HepG2 (cell line): ENCODE data around the gene APOM. TPM values are rescaled to one million over a fixed set of nuclear protein-coding genes. Genes with fewer than 3 reads are reported as not detected.
A peak's percentile ranks its signal among the peaks of the same experiment; 100 is the strongest.

Experiments used
- BCLAF1 ChIP-seq: fragments of 450-650 bp; IDR thresholded peaks from 2 replicates; pipeline ENCODE4 v1.6.1; 2017; ENCODE audit warnings: mild to moderate bottlenecking
- BRCA1 ChIP-seq: sonication (generic); formaldehyde crosslinking; IDR thresholded peaks from 2 replicates; pipeline ENCODE4 v1.4.0; 2020; ENCODE audit warnings: missing genetic modification reagents
- GMEB1 ChIP-seq: sonication (generic); formaldehyde crosslinking; IDR thresholded peaks from 2 replicates; pipeline ENCODE4 v1.5.1; 2020; ENCODE audit warnings: missing genetic modification reagents, mild to moderate bottlenecking, borderline replicate concordance
- GRHL1 ChIP-seq: sonication (generic); formaldehyde crosslinking; conservative IDR thresholded peaks from 2 replicates; pipeline ENCODE4 v1.8.0; 2022; ENCODE audit warnings: missing genetic modification reagents
- HNRNPUL1 ChIP-seq: fragments of 200-400 bp; formaldehyde crosslinking; IDR thresholded peaks from 2 replicates; pipeline ENCODE4 v1.6.1; 2017; ENCODE audit warnings: low read depth, mild to moderate bottlenecking, low read length, moderate library complexity
- JARID2 ChIP-seq: sonication (generic); formaldehyde crosslinking; IDR thresholded peaks from 2 replicates; pipeline ENCODE4 v1.8.1; 2023; ENCODE audit warnings: missing genetic modification reagents, inconsistent platforms; ENCODE audit not compliant: insufficient replicate concordance
- NPAS2 ChIP-seq: sonication (generic); formaldehyde crosslinking; IDR thresholded peaks from 2 replicates; pipeline ENCODE4 v1.8.0; 2022; ENCODE audit warnings: mild to moderate bottlenecking, missing genetic modification reagents, borderline replicate concordance
- PHF8 ChIP-seq: sonication (generic); formaldehyde crosslinking; IDR thresholded peaks from 2 replicates; pipeline ENCODE4 v1.5.0; 2020; ENCODE audit warnings: missing genetic modification reagents
- REST ChIP-seq, 2 experiments: IDR thresholded peaks; 2 replicates each; pipeline ENCODE4 v1.6.1; 2011 to 2012; ENCODE audit warnings: low read length in 2 of 2, borderline replicate concordance in 1 of 2, low read depth in 1 of 2, mild to moderate bottlenecking in 1 of 2, moderate library complexity in 1 of 2
- SIX4 ChIP-seq: sonication (generic); formaldehyde crosslinking; IDR thresholded peaks from 2 replicates; pipeline ENCODE4 v1.4.0; 2020; ENCODE audit warnings: missing genetic modification reagents
- SMAD9 ChIP-seq: sonication (generic); formaldehyde crosslinking; IDR thresholded peaks from 2 replicates; pipeline ENCODE4 v1.5.1; 2020; ENCODE audit warnings: mild to moderate bottlenecking, missing genetic modification reagents
- ZNF496 ChIP-seq: sonication (generic); formaldehyde crosslinking; IDR thresholded peaks from 2 replicates; pipeline ENCODE4 v1.8.1; 2023; ENCODE audit warnings: mild to moderate bottlenecking, moderate library complexity, missing genetic modification reagents; ENCODE audit not compliant: insufficient replicate concordance
- ZNF552 ChIP-seq: sonication (generic); formaldehyde crosslinking; IDR thresholded peaks from 2 replicates; pipeline ENCODE4 v1.9.0; 2022; ENCODE audit warnings: missing genetic modification reagents, mild to moderate bottlenecking, borderline replicate concordance
- ZNF740 ChIP-seq: sonication (generic); formaldehyde crosslinking; IDR thresholded peaks from 2 replicates; pipeline ENCODE4 v1.4.0; 2020; ENCODE audit warnings: missing genetic modification reagents
- ZSCAN31 ChIP-seq: sonication (generic); formaldehyde crosslinking; IDR thresholded peaks from 2 replicates; pipeline ENCODE4 v1.5.0; 2020; ENCODE audit warnings: low read depth, mild to moderate bottlenecking, missing genetic modification reagents
- polyA plus RNA-seq, 8 experiments: library from polyadenylated mRNA; depleted of rRNA in 3 of 8; stranded (reverse) in 7 of 8; unstranded in 1 of 8; fragments of >200 nt; fragmentation: Illumina TruSeq in 4 of 8; extraction: Trizol in 4 of 8; gene quantifications; 2 replicates each; pipeline versions ENCODE4 v1.2.1 to v1.2.3, GENCODE V29; 2011 to 2016; ENCODE audit warnings: low read depth in 4 of 8, missing spikeins in 1 of 8, mixed read lengths in 1 of 8; ENCODE audit not compliant: insufficient read depth in 1 of 8
- total RNA-seq, 5 experiments: library from RNA; depleted of rRNA; stranded (reverse); fragments of >200 nt; fragmentation: Illumina TruSeq; extraction: Trizol; gene quantifications; 2 replicates each; pipeline ENCODE4 v1.2.3, GENCODE V29; 2016; ENCODE audit warnings: low read depth in 1 of 5

The APOM gene
- total and polyA plus RNA-seq, 2 of the 13 experiments (the other 11 are each of a cell fraction or from before 2014, with no cell fraction given), result 98.2 to 1,140 TPM

- peak; percentile 71; the same call in 1 of the 2 replicates for TF ChIP-seq SIX4 (CRISPR knock-in tag)
- 0 out of 2 replicates have a peak, but pooled peaks have one; percentile 9 for TF ChIP-seq ZNF740 (CRISPR knock-in tag)
- TF ChIP-seq ZSCAN31 (CRISPR knock-in tag), result peak; percentile 21; the same call in 1 of the 2 replicates
- TF ChIP-seq ZNF552 (CRISPR knock-in tag), result 0 out of 2 replicates have a peak, but pooled peaks have one; percentile 55
- TF ChIP-seq NPAS2 (CRISPR knock-in tag), result no peak
- TF ChIP-seq JARID2 (CRISPR knock-in tag), result no peak
- no peak for TF ChIP-seq ZNF496
- no peak for TF ChIP-seq REST (IDR thresholded peaks at IDR 0.05; ENCODE audit: borderline replicate concordance in 1 of 2, low read depth in 1 of 2, low read length in 2 of 2)
- peak; percentile 95 for TF ChIP-seq GMEB1
- peak; percentile 65; the same call in 1 of the 2 replicates for TF ChIP-seq PHF8 (CRISPR knock-in tag)
- TF ChIP-seq BCLAF1, result no peak
- 0 out of 2 replicates have a peak, but pooled peaks have one; percentile 25 for TF ChIP-seq SMAD9
- no peak for TF ChIP-seq GRHL1 (CRISPR knock-in tag)
- 0 out of 2 replicates have a peak, but pooled peaks have one; percentile 67 for TF ChIP-seq BRCA1 (CRISPR knock-in tag)
- no peak for TF ChIP-seq HNRNPUL1
These were observed 35.7 kb upstream of the APOM start (continued) for GRCh38 chr6:31619805-31620585.
